HL-60 (cell line): ENCODE data around the gene RERE.

Experiments used
- DNase-seq, 2 experiments: peaks; one replicate each; pipeline ENCODE4 v3.0.0-alpha.2; 2010 to 2020; ENCODE audit warnings: low read depth in 1 of 2, low spot score in 1 of 2
- H3K27ac ChIP-seq: fragments of 250-450 bp; sonication (Bioruptor Pico); replicated peaks from 2 replicates; pipeline ENCODE4 v1.5.1; 2020; ENCODE audit warnings: mild to moderate bottlenecking, moderate library complexity
- H3K27me3 ChIP-seq: fragments of 250-450 bp; sonication (Bioruptor Pico); 2 replicates; pipeline ENCODE4 v1.5.1; 2021; ENCODE audit warnings: mild to moderate bottlenecking, moderate library complexity; ENCODE audit not compliant: insufficient read depth, poor library complexity, severe bottlenecking
- H3K4me3 ChIP-seq: replicated peaks from 2 replicates; pipeline ENCODE4 v1.5.1; 2011; ENCODE audit warnings: mild to moderate bottlenecking, control low read depth, low read length; ENCODE audit not compliant: insufficient read depth
- CTCF ChIP-seq: IDR thresholded peaks from one replicate; pipeline ENCODE4 v1.5.1; 2011; ENCODE audit warnings: low read length, control low read depth, inconsistent platforms; ENCODE audit not compliant: insufficient read depth
- GABPA ChIP-seq: IDR thresholded peaks from 2 replicates; pipeline ENCODE4 v1.6.1; 2012; ENCODE audit warnings: low read depth
- POLR2AphosphoS5 ChIP-seq: IDR thresholded peaks from 2 replicates; pipeline ENCODE4 v1.6.1; 2012; ENCODE audit warnings: low read depth
- REST ChIP-seq: IDR thresholded peaks from 2 replicates; pipeline ENCODE4 v1.6.1; 2012; ENCODE audit warnings: low read depth; ENCODE audit not compliant: insufficient replicate concordance
- SPI1 ChIP-seq: IDR thresholded peaks from 2 replicates; pipeline ENCODE4 v1.6.1; 2012; ENCODE audit warnings: low read depth, mild to moderate bottlenecking, borderline replicate concordance

Gene RERE

GRCh38 chr1:8639148-8639547 is 178.3 kb downstream of the RERE start:
- no peak overlapping the region for H3K4me3 ChIP-seq
- DNase-seq: no peak
- TF ChIP-seq GABPA: no peak
- no peak for TF ChIP-seq REST
- TF ChIP-seq POLR2AphosphoS5: no peak
- no peaks in the 10 kb centered on the region for H3K27me3 ChIP-seq
- H3K27ac ChIP-seq: no peak overlapping the region

- no peaks in the 10 kb centered on the region for H3K27me3 ChIP-seq
- no peak overlapping the region for H3K4me3 ChIP-seq
- H3K27ac ChIP-seq: no peak overlapping the region
- DNase-seq: no peak
- TF ChIP-seq REST (no peak), SPI1 (peak; percentile 51)
These were observed 183.5 kb downstream of the RERE start for GRCh38 chr1:8633741-8634501.

GRCh38 chr1:8632102-8632501 is 185.3 kb downstream of the RERE start:
- DNase-seq: no peak
- Histone ChIP-seq H3K27ac (no peak overlapping the region), H3K4me3 (no peak overlapping the region), H3K27me3 (no peaks in the 10 kb centered on the region)
- TF ChIP-seq GABPA (no peak), SPI1 (no peak), CTCF (no peak), REST (no peak), POLR2AphosphoS5 (no peak)

GRCh38 chr1:8631163-8631562 is 186.3 kb downstream of the RERE start:
- Histone ChIP-seq H3K27ac (no peak overlapping the region), H3K4me3 (no peak overlapping the region), H3K27me3 (no peaks in the 10 kb centered on the region)
- TF ChIP-seq GABPA (no peak), POLR2AphosphoS5 (no peak), CTCF (no peak), REST (no peak), SPI1 (no peak)
- DNase-seq: no peak
